Kidney tubule cell (primary cell): ENCODE results near the gene ANKLE1.
A peak's percentile ranks its signal among the peaks of the same experiment; 100 is the strongest.

Experiments used
- DNase-seq: peaks from one replicate; pipeline ENCODE4 v3.0.0-alpha.2; 2018; ENCODE audit warnings: low spot score

The ANKLE1 gene

GRCh38 chr19:17306285-17306714 lies 24.6 kb downstream of the ANKLE1 start:
- DNase-seq, result peak; percentile 6

GRCh38 chr19:17307876-17308377 lies 26.2 kb downstream of the ANKLE1 start:
- no peak for DNase-seq

- peak; percentile 100 for DNase-seq
Observed at GRCh38 chr19:17309198-17309964, 27.7 kb downstream of the ANKLE1 start, which contains the start of gene DDA1. TSS of gene DDA1 (plus strand) at chr19:17309563. CDS start at chr19:17309655, 92 bp downstream.

GRCh38 chr19:17309965-17310461 lies 28.3 kb downstream of the ANKLE1 start:
- peak; percentile 40 for DNase-seq

GRCh38 chr19:17311455-17312188 lies 29.9 kb downstream of the ANKLE1 start:
- peak; percentile 95 for DNase-seq

GRCh38 chr19:17312189-17313113 lies 30.8 kb downstream of the ANKLE1 start:
- DNase-seq, result no peak

- no peak for DNase-seq
Observed at GRCh38 chr19:17314007-17314593, 32.4 kb downstream of the ANKLE1 start.

GRCh38 chr19:17318966-17319365 lies 37.3 kb downstream of the ANKLE1 start:
- no peak for DNase-seq

- no peak for DNase-seq
Observed at GRCh38 chr19:17319473-17320238, 38.0 kb downstream of the ANKLE1 start.

GRCh38 chr19:17320435-17320834 lies 38.7 kb downstream of the ANKLE1 start:
- no peak for DNase-seq

GRCh38 chr19:17321655-17322489 lies 40.2 kb downstream of the ANKLE1 start:
- no peak for DNase-seq

- no peak for DNase-seq
Observed at GRCh38 chr19:17322854-17323253, 41.2 kb downstream of the ANKLE1 start.

- DNase-seq, result no peak
Observed at GRCh38 chr19:17323300-17323963, 41.7 kb downstream of the ANKLE1 start.

- DNase-seq, result no peak
Observed at GRCh38 chr19:17323964-17324332, 42.2 kb downstream of the ANKLE1 start.

GRCh38 chr19:17324357-17325114 lies 42.8 kb downstream of the ANKLE1 start:
- no peak for DNase-seq

GRCh38 chr19:17325133-17325532 lies 43.4 kb downstream of the ANKLE1 start:
- no peak for DNase-seq

GRCh38 chr19:17325881-17326594 lies 44.3 kb downstream of the ANKLE1 start:
- DNase-seq, result no peak

GRCh38 chr19:17326595-17326966 lies 44.9 kb downstream of the ANKLE1 start:
- DNase-seq, result no peak
